Panc1 (cell line): Measurements from ENCODE around the gene TMEM107. TPM values are rescaled to one million over a fixed set of nuclear protein-coding genes. Genes with fewer than 3 reads are reported as not detected.

Source experiments
- ATAC-seq: fragments of 200-7000 bp; cut with Tn5 transposase; 2 replicates; pipeline ENCODE4 v1.9.1; 2020; ENCODE audit warnings: mild to moderate bottlenecking, moderate library complexity
- BruUV-seq: library from RNA; stranded (reverse); fragments of 400-500 nt; replicated peaks from 2 replicates; lab custom pipeline; 2021; lab: Mats Ljungman, UMichigan
- CTCF ChIA-PET: fragments of 300-600 bp; sonication (Branson Sonifier 250); formaldehyde crosslinking; loops from one replicate; lab custom pipeline; 2022; ENCODE audit warnings: antibody characterized with exemption; lab: Charles Lee
- POLR2A ChIA-PET: fragments of 300-600 bp; sonication (Branson Sonifier 250); formaldehyde crosslinking; loops from one replicate; lab custom pipeline; 2022; ENCODE audit warnings: antibody characterized with exemption; lab: Charles Lee
- DNase-seq: peaks from one replicate; pipeline ENCODE4 v3.0.0-alpha.2; 2010; ENCODE audit warnings: low read depth, low spot score
- H3K27ac ChIP-seq: 2 replicates; pipeline ENCODE4 v1.5.1; 2011; ENCODE audit warnings: mild to moderate bottlenecking, low read length, inconsistent platforms
- H3K27me3 ChIP-seq: fragments of 200-500 bp; sonication (Bioruptor generic); 2 replicates; pipeline ENCODE4 v1.6.0; 2014; ENCODE audit warnings: low read length, inconsistent platforms; ENCODE audit not compliant: control insufficient read depth, insufficient read depth
- H3K36me3 ChIP-seq: fragments of 200-500 bp; sonication (Bioruptor generic); 2 replicates; pipeline ENCODE4 v1.5.1; 2014; ENCODE audit warnings: inconsistent platforms, mild to moderate bottlenecking, low read length, moderate library complexity; ENCODE audit not compliant: control insufficient read depth, insufficient read depth
- H3K4me1 ChIP-seq: 2 replicates; pipeline ENCODE4 v1.5.1; 2011; ENCODE audit warnings: inconsistent platforms, mild to moderate bottlenecking, low read length, moderate library complexity; ENCODE audit not compliant: control insufficient read depth, insufficient read depth
- H3K4me3 ChIP-seq, 2 experiments: 2 replicates each; pipeline ENCODE4 v1.5.1; 2011 to 2012; ENCODE audit warnings: low read depth in 2 of 2, low read length in 2 of 2, mild to moderate bottlenecking in 2 of 2, inconsistent platforms in 1 of 2, moderate library complexity in 1 of 2
- H3K9me3 ChIP-seq: fragments of 200-500 bp; sonication (Bioruptor generic); 2 replicates; pipeline ENCODE4 v1.5.1; 2014; ENCODE audit warnings: low read depth, mild to moderate bottlenecking, inconsistent platforms, low read length, moderate library complexity; ENCODE audit not compliant: control insufficient read depth, insufficient read depth
- CTCF ChIP-seq: fragments of 450-650 bp; IDR thresholded peaks from 2 replicates; pipeline ENCODE4 v1.5.1; 2017; ENCODE audit warnings: mild to moderate bottlenecking
- POLR2AphosphoS5 ChIP-seq: IDR thresholded peaks from 2 replicates; pipeline ENCODE4 v1.6.1; 2012; ENCODE audit warnings: mild to moderate bottlenecking, low read depth, low read length, moderate library complexity
- REST ChIP-seq, 2 experiments: IDR thresholded peaks; 2 replicates each; pipeline ENCODE4 v1.6.1; 2011 to 2012; ENCODE audit warnings: low read depth in 2 of 2, control low read depth in 1 of 2, low read length in 1 of 2, mild to moderate bottlenecking in 1 of 2, moderate library complexity in 1 of 2; ENCODE audit not compliant: insufficient read depth in 1 of 2
- SIN3A ChIP-seq: IDR thresholded peaks from 2 replicates; pipeline ENCODE4 v1.6.1; 2012; ENCODE audit warnings: low read depth, mild to moderate bottlenecking, low read length, moderate library complexity, borderline replicate concordance; ENCODE audit not compliant: insufficient read depth
- TCF7L2 ChIP-seq: IDR thresholded peaks from 2 replicates; pipeline ENCODE4 v1.6.1; 2011; ENCODE audit warnings: mild to moderate bottlenecking, low read depth, low read length, inconsistent platforms
- in situ Hi-C: cut with HindIII; loops from 2 replicates; pipeline ENCODE4 v1.10.0; 2016; ENCODE audit warnings: low sequenced_read_pairs, low pct_unique_long_range_greater_than_20kb
- intact Hi-C: fragments of 100-400 bp; cut with micrococcal nuclease; formaldehyde crosslinking; loops from one replicate; pipeline ENCODE4 v1.10.0; 2022; ENCODE audit not compliant: unreplicated experiment
- total RNA-seq: library from RNA; stranded (reverse); gene quantifications from one replicate; pipeline ENCODE4 v1.2.1, GENCODE V29; 2021; ENCODE audit not compliant: unreplicated experiment

Gene TMEM107
- total RNA-seq, 1 experiment from 2014 or later: 10.6 TPM

GRCh38 chr17:8149419-8150193 is 26.6 kb downstream of the TMEM107 start:
- intact Hi-C loops: no loop called here
- DNase-seq (no peak), ATAC-seq (no peak)
- TF ChIP-seq TCF7L2 (no peak), REST (IDR thresholded peaks at IDR 0.05; ENCODE audit: insufficient read depth in 1 of 2, low read depth in 2 of 2, low read length in 1 of 2) (no peak), CTCF (no peak), SIN3A (no peak), POLR2AphosphoS5 (no peak)
- in situ Hi-C loops: no loop called here
- POLR2A ChIA-PET: no interaction called here
- Histone ChIP-seq H3K4me1 (peaks cover 24% of the 10 kb centered on the region), H3K27ac (no peak overlapping the region), H3K36me3 (no peaks in the 10 kb centered on the region; the same call in 1 of the 2 replicates), H3K4me3 (no peak overlapping the region), H3K9me3 (no peaks in the 10 kb centered on the region), H3K27me3 (no peaks in the 10 kb centered on the region)
- CTCF ChIA-PET: no interaction called here
- no TSS peak for BruUV-seq

GRCh38 chr17:8148560-8148959 is 27.6 kb downstream of the TMEM107 start:
- H3K27me3 ChIP-seq: no peaks in the 10 kb centered on the region
- H3K36me3 ChIP-seq: no peaks in the 10 kb centered on the region; the same call in 1 of the 2 replicates
- no peak overlapping the region for H3K27ac ChIP-seq
- no peaks in the 10 kb centered on the region for H3K9me3 ChIP-seq
- no TSS peak for BruUV-seq
- H3K4me1 ChIP-seq: peaks cover 17% of the 10 kb centered on the region
- CTCF ChIA-PET: no interaction called here
- DNase-seq: no peak
- intact Hi-C loops (no loop called here), in situ Hi-C loops (no loop called here)
- no peak for ATAC-seq
- H3K4me3 ChIP-seq: no peak overlapping the region
- POLR2A ChIA-PET: no interaction called here
- no peak for TF ChIP-seq CTCF
- TF ChIP-seq TCF7L2: no peak
- TF ChIP-seq REST (IDR thresholded peaks at IDR 0.05; ENCODE audit: insufficient read depth in 1 of 2, low read depth in 2 of 2, low read length in 1 of 2): no peak
